Stimulated activated CD8-positive, alpha-beta memory T cell treated with anti-CD3 and anti-CD28 coated beads, Interleukin-7, amount 100 ng/mL, for 48 hours (primary cell): Measurements from ENCODE around the gene SOS1.

Experiments used
- DNase-seq, 2 donors: peaks; one replicate each; pipeline ENCODE4 v3.0.0-alpha.2; 2020; ENCODE audit warnings: low read depth in 1 of 2; ENCODE audit errors: extremely low read depth in 1 of 2

The SOS1 gene

GRCh38 chr2:38978296-38978903 is 142.5 kb downstream of the SOS1 start:
- DNase-seq: no peak

GRCh38 chr2:38977047-38977446 is 143.8 kb downstream of the SOS1 start:
- no peak for DNase-seq

DNA sequence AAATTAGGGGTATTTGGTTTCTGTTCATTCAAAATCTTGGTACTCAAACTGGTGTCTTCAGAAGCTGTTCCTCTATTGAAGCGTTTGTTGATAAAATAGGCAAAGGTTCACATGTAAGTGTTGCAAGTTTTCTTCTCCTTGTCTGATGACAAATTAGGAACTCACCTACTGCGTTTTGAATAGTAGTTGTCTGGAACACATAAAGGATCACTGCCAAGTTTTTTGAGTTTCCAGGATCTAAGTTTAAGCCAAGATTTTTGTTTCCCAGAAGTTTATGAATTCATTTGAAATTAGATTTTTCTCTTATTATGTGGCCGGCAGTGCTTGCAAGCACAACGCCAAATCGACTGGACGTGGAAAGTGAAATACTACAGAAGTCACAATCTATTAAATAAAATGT is 145.8 kb downstream of the SOS1 start:
- DNase-seq: no peak

- DNase-seq: no peak
These were observed 147.6 kb downstream of the SOS1 start for GRCh38 chr2:38973266-38973665.

DNA sequence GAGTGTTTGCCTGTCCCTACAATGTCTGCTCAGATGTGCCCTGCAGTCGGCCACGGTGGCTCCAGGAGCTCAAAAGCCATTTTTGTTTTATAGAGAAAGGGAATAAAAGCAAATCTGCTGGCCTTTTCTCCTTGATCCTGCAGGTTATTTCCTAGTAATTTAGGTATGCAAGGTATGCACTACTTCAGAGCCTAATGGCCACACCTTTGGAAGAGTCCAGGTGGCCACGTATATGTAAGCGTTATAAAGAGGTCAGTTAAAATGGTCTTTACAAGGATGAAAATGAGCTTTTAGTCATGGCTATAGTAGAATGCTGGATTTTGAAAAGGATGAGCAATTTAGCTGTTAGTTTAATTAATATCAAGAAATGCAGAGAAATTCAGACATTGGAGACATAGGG is 149.5 kb downstream of the SOS1 start:
- no peak for DNase-seq

DNA sequence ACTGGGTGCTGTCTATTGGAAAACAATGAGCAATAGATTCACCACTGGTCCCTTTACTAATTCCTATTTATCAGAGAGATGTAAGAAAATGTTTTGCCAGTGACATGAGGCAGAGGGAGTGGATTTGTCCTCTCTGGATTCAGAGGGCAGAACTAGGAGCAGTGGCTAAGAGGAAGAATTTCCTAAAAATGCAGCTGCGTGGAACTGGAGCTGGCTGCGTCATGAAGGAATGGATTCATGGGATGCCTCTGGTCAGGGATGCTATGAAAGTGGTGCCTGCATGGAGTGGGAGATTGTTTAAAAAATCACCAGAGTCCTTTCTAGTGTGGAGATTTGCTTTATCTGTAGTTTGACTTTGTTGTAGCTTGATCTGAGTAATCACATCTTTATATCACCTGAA is 152.8 kb downstream of the SOS1 start:
- no peak for DNase-seq

GRCh38 chr2:38966678-38967077 is 154.2 kb downstream of the SOS1 start:
- DNase-seq: no peak

DNA sequence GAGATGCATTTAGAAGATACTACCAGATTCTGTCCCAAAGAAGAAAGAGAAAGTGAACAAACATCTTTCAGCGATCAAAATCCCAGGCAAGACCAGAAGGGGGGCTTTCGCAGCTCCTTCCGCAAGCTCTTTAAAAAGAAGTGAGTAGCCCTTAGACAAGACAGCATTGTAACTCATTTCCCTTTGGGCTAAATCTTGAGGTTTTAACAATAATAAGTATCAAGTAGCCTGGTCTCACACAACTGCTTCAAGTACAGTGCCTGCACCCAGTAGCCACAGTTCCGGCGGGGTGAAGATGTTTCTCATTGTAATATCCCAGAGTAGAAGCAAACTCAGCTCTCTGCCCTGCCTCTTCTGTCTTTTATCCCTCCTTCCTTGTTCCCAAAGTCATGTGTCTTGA is 154.8 kb downstream of the SOS1 start:
- DNase-seq: no peak

GRCh38 chr2:38960609-38961320 is 160.1 kb downstream of the SOS1 start:
- no peak for DNase-seq

DNA sequence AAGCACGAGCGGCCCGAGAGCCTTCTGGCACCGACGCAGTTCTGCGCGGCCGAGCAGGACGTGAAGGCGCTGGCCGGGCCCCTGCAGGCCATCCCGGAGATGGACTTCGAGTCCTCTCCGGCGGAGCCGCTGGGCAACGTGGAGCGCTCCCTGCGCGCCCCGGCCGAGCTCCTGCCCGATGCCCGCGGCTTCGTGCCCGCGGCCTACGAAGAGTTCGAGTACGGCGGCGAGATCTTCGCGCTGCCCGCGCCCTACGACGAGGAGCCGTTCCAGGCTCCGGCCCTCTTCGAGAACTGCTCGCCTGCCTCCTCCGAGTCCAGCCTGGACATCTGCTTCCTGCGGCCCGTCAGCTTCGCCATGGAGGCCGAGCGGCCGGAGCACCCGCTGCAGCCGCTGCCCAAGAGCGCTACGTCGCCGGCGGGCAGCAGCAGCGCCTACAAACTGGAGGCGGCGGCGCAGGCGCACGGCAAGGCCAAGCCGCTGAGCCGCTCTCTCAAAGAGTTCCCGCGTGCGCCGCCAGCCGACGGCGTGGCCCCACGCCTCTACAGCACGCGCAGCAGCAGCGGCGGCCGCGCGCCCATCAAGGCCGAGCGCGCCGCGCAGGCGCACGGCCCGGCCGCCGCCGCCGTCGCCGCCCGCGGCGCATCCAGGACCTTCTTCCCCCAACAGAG is 160.8 kb downstream of the SOS1 start:
- DNase-seq: peak; percentile 48 to 52

DNA sequence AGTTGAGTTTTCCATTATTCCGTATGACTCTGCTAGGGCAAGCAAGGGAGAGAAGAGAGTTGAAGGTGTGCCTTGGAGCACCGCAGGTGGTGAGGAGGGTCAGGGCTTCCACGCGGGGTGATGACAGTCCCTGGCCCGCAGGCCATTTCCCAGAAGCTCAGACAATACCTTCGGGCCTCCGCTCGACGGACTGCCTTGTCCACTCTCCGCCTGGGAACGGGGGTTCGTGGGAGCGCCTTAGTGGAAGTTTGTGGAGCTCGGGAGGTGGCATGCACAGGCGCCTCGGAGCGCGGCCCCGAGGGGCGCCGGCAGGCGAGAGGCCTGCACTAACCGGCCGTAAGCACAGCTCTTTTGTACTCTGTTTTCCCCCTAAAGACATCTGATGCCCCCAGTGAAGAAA is 161.4 kb downstream of the SOS1 start:
- no peak for DNase-seq

DNA sequence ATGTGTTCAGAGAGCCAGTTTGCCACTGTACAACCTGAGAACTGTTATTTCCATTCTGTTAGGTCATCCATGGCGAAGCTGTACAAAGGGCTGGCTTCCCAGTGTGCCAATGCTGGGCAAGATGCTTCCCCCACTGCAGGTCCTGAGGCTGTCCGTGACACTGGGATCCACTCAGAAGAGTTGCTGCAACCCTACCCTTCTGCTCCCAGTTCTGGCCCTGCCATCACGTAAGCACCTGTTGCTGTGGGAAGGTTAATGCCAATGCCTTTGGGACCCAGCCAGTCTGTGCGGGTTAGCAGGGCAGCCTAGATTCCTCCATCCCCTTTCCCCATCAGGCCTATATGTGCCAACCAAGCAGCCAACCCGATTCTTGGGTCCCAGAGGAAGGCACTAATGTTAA is 162.9 kb downstream of the SOS1 start:
- DNase-seq: no peak

- no peak for DNase-seq
These were observed 169.1 kb downstream of the SOS1 start for GRCh38 chr2:38951766-38952165.

- DNase-seq: no peak
These were observed 171.9 kb downstream of the SOS1 start for GRCh38 chr2:38948995-38949394.

DNA sequence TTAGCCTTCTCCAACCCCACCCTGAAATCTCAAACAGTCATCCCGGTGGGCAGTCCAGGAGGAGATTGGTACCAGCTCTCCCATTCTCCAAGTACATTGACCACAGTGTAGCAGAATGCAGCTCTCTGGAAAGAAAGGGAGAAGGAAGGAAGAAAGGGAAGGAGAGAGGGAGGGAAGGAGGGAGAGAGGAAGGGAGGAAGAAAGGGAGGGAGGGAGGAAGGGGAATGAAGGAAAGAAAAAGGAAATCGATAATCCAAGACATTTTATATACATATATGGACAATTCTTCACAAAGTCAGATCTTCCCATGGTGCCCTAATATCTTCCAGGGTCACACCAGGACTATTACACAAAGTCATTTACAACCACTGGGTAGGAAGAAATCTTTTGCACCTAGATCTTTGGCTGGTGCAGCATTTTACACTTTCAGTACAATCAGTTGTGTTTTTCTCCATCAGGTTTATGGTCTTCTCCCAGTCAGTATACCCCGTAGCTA is 172.4 kb downstream of the SOS1 start:
- DNase-seq: no peak

GRCh38 chr2:38947241-38948239 is 173.3 kb downstream of the SOS1 start:
- peak; percentile 21 to 57 for DNase-seq

DNA sequence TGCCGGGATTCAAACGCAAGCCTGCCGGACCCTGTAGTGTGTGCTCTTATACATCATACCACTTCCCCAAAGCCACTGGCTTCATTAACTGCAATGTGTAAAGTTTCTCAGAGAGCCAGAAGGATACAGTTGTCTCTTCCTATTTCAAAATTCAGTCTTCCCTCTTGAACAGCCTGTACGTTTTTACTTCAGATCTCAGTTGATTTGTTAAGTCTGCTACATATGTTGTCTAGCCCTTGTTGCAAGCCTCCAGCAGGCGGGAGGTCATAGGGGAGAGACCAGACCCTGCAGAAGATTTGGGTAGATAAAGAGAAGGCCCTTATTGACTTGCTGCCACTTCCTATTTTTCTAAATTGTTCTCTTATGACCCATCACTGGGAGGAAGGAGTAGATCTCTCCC is 174.9 kb downstream of the SOS1 start:
- no peak for DNase-seq

- DNase-seq: no peak
These were observed 175.5 kb downstream of the SOS1 start for GRCh38 chr2:38945372-38945771.

DNA sequence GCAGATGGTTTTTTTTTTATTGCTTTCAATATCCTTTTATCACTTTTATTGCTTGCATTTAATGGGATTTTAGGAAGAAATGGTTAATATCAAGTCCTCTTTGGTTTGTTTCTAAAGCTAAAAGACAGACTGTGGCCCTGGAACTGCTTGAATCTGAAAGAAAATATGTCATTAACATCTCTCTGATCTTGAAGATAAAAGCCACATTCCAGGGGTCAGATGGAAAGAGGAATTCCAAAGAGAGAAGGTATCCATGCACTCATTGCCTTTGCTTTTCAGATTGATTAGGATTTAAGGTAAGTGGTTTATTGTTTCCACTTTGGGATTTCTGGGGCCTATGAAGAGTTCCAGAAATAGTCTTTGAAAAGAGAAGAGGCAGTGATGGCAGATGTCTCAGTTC is 177.1 kb downstream of the SOS1 start:
- DNase-seq: no peak

DNA sequence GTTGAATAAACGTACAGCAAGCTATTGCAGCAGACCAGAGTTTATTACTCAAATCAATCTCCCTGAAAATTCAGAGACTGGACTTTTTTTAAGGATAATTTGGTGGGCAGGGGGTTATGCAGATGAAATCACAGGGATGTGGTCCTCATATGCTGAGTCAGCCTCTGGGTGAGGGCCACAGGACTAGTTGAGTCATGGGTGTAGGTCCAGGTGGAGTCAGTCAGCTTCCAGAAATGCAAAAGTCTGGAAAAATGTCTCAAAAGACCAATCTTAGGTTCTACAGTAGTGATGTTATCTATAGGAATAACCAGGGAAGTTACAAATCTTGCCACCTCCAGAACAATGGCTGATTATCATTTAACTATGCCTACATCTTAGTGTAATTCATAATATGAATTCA is 180.1 kb downstream of the SOS1 start:
- DNase-seq: no peak

GRCh38 chr2:38937548-38937947 is 183.3 kb downstream of the SOS1 start:
- no peak for DNase-seq
